Small intestine (tissue), 7 donors: Measurements from ENCODE around the gene TOX3. TPM values are rescaled to one million over a fixed set of nuclear protein-coding genes. Genes with fewer than 3 reads are reported as not detected.

ENCODE experiments used
- DNase-seq, 2 donors: peaks; one replicate each; pipeline versions ENCODE4 v3.0.0 to v3.0.0-alpha.2; 2013
- FAIRE-seq: peaks from 2 replicates; lab custom pipeline; 2012; peaks lifted over from hg19 to GRCh38; lab: Jason Lieb, UNC
- H3K27ac ChIP-seq, 3 donors: one replicate each; pipeline ENCODE4 v1.5.1; 2013; ENCODE audit warnings: low read length in 2 of 3, mild to moderate bottlenecking in 2 of 3, control low read depth in 1 of 3, inconsistent platforms in 1 of 3, low read depth in 1 of 3, moderate library complexity in 1 of 3
- H3K27me3 ChIP-seq, 3 donors: one replicate each; pipeline ENCODE4 v1.6.1; 2013; ENCODE audit warnings: low read length in 3 of 3, inconsistent platforms in 1 of 3; ENCODE audit not compliant: control insufficient read depth in 3 of 3, insufficient read depth in 3 of 3
- H3K36me3 ChIP-seq, 3 donors: one replicate each; pipeline ENCODE4 v1.6.1; 2013; ENCODE audit warnings: low read length in 3 of 3, inconsistent platforms in 1 of 3, low read depth in 1 of 3, mild to moderate bottlenecking in 1 of 3, moderate library complexity in 1 of 3; ENCODE audit not compliant: control insufficient read depth in 3 of 3, insufficient read depth in 2 of 3
- H3K4me1 ChIP-seq, 3 donors: one replicate each; pipeline ENCODE4 v1.6.1; 2013; ENCODE audit warnings: low read length in 2 of 3, inconsistent platforms in 1 of 3, low read depth in 1 of 3, mild to moderate bottlenecking in 1 of 3, moderate library complexity in 1 of 3; ENCODE audit not compliant: control insufficient read depth in 3 of 3, insufficient read depth in 2 of 3
- H3K4me3 ChIP-seq, 3 donors: one replicate each; pipeline ENCODE4 v1.5.1; 2013; ENCODE audit warnings: low read length in 3 of 3, control low read depth in 1 of 3, inconsistent platforms in 1 of 3, low read depth in 1 of 3, mild to moderate bottlenecking in 1 of 3, moderate library complexity in 1 of 3
- H3K9me3 ChIP-seq, 2 donors: one replicate each; pipeline ENCODE4 v1.6.1; 2013; ENCODE audit warnings: low read depth in 1 of 2, low read length in 1 of 2; ENCODE audit not compliant: control insufficient read depth in 2 of 2, insufficient read depth in 1 of 2
- WGBS, 3 donors: extraction: QIAGEN DNeasy Blood & Tissue Kit; methylation state at CpG; one replicate each; pipeline ENCODE4 v1.1.7; 2013; 5-methylcytosine and 5-hydroxymethylcytosine counted together
- polyA plus RNA-seq, 4 donors: library from polyadenylated mRNA; stranded (reverse) in 3 of 4; unstranded in 1 of 4; fragments of 200-250 nt in 3 of 4; fragments of 120-200 nt in 1 of 4; gene quantifications; one replicate each; pipeline versions ENCODE4 v1.2.1 to v1.2.3, GENCODE V29; 2013
- donor health status: healthy with polysubstance abuse.
- donor health status: control.
- donor health status: control.
- donor health status: Bipolar disorder and iron deficiency.
- donor health status: healthy.

TOX3 gene
- polyA plus RNA-seq, 4 donors = 8.9 to 13.1 (median 9.7) TPM

DNA sequence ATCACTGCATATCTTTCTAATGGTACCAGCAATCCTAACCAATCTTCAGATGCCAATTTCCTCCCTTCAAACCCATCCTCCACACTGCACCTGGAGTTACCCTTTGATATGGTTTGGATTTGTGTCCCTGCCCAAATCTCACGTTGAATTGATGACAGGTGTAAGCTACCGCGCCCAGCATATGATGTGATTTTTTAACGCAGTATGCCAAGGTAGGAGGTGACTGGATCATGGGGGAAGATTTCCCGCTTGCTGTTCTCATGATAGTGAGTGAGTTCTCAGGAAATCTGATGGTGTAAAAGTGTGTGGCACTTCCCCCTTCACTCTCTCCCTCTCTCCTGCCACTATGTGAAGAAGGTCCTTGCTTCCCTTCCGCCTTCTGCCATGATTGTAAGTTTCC, 57.0 kb downstream of the TOX3 start:
- DNase-seq (no peak), FAIRE-seq (no peak)
- Histone ChIP-seq H3K4me3 (no peak overlapping the region), H3K4me1 (peaks cover 4 to 18% (median 9%) of the 10 kb centered on the region in 3 donors), H3K9me3 (no peaks in the 10 kb centered on the region), H3K36me3 (no peaks in the 10 kb centered on the region), H3K27me3 (no peaks in the 10 kb centered on the region), H3K27ac (no peak overlapping the region)
- WGBS, 3 donors = 67 to 83% (median 74%) methylated on average over 6 of the region's 6 CpGs

DNA sequence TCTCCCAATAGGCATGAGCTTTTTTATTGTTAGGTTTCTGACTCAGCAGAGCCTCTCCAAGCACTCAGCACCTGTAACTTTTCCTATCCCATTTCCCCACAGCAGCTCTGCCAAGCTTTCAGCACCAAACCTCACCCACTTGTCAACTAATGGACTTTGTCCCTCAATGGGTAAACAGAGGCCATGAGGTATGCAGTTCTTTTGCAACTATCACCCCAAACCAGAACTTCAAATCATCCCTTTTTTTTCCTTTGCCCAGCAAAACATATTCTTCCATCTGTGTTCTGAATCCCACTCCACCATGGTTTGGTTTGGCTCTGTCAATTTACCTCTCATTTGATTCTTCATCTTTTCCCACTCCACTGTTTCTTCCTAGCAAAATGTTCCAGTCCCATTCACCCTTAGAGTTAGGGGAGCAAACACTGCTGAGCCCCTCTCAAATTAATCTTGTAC, 58.1 kb downstream of the TOX3 start:
- peaks cover 4 to 14% (median 6%) of the 10 kb centered on the region in 3 donors for H3K4me1 ChIP-seq
- H3K4me3 ChIP-seq = no peak overlapping the region
- no peak overlapping the region for H3K27ac ChIP-seq
- no peaks in the 10 kb centered on the region for H3K9me3 ChIP-seq
- no peaks in the 10 kb centered on the region for H3K27me3 ChIP-seq
- DNase-seq (peak; percentile 42 to 71), FAIRE-seq (no peak)
- no peaks in the 10 kb centered on the region for H3K36me3 ChIP-seq

GRCh38 chr16:52487849-52488457, 59.0 kb downstream of the TOX3 start:
- 31 to 65% (median 41%) methylated on average over 1 of the region's 1 CpG for WGBS, 3 donors
- no peaks in the 10 kb centered on the region for H3K36me3 ChIP-seq
- DNase-seq (no peak), FAIRE-seq (no peak)
- no peaks in the 10 kb centered on the region for H3K9me3 ChIP-seq
- peaks cover 4 to 10% (median 6%) of the 10 kb centered on the region in 3 donors for H3K4me1 ChIP-seq
- H3K27ac ChIP-seq = no peak overlapping the region
- H3K4me3 ChIP-seq = no peak overlapping the region
- H3K27me3 ChIP-seq = no peaks in the 10 kb centered on the region

GRCh38 chr16:52480237-52480636, 66.7 kb downstream of the TOX3 start:
- Histone ChIP-seq H3K27me3 (no peaks in the 10 kb centered on the region), H3K4me3 (no peak overlapping the region), H3K9me3 (no peaks in the 10 kb centered on the region), H3K4me1 (no peaks in the 10 kb centered on the region), H3K27ac (no peak overlapping the region), H3K36me3 (peaks cover 0 to 2% (median 0%) of the 10 kb centered on the region in 3 donors)
- 61 to 75% (median 66%) methylated on average over 3 of the region's 3 CpGs for WGBS, 3 donors
- FAIRE-seq = no peak
- no peak for DNase-seq

DNA sequence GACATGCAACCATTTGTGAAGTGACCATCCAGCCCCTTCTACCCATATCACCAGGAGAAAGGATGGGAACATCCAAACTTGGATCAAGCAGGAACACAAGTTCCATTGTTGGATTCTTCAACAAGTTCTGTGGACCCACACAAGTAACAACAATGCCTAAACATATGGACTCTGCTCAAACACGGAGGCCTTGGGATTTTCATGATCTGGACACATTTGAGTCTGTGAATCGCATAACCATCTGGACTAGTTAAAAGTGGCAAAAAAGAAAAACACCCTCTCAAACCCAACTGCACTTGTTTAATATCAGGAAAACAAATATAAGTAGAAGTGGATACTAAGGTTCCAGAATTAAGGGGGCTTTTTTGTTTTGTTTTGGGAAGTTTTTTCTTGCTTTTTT, 70.8 kb downstream of the TOX3 start:
- no peak overlapping the region for H3K27ac ChIP-seq
- H3K4me1 ChIP-seq = no peaks in the 10 kb centered on the region
- H3K9me3 ChIP-seq = no peaks in the 10 kb centered on the region
- no peak overlapping the region for H3K4me3 ChIP-seq
- WGBS, 3 donors = 60 to 88% (median 64%) methylated on average over 2 of the region's 2 CpGs
- DNase-seq (no peak), FAIRE-seq (no peak)
- H3K36me3 ChIP-seq = peaks cover 0 to 2% (median 2%) of the 10 kb centered on the region in 3 donors
- H3K27me3 ChIP-seq = no peaks in the 10 kb centered on the region

DNA sequence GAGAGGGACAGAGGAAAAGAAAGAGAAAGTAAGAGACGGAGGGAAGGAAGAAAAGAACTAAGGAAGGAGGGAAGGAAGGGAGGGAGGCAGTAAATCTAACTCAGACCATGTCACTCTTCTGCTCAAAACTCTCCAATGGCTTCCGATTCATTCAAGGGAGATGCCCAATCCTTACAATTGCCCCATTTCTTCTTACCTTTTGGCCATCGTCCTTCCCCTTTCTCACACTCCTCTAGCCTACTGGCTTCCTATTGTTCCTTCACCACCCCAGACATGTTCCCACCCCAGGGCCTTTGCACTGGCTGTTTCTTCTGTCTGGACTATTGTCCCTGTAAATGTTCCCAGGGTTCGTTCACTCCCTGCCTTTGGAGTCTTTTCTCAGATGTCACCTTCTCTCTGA, 72.3 kb downstream of the TOX3 start:
- 78 to 95% (median 88%) methylated on average over 4 of the region's 4 CpGs for WGBS, 3 donors
- H3K27ac ChIP-seq = no peak overlapping the region
- H3K9me3 ChIP-seq = no peaks in the 10 kb centered on the region
- H3K36me3 ChIP-seq = peaks cover 0 to 2% (median 2%) of the 10 kb centered on the region in 3 donors
- no peak for FAIRE-seq
- H3K27me3 ChIP-seq = no peaks in the 10 kb centered on the region
- H3K4me1 ChIP-seq = no peaks in the 10 kb centered on the region
- DNase-seq = no peak
- H3K4me3 ChIP-seq = no peak overlapping the region

DNA sequence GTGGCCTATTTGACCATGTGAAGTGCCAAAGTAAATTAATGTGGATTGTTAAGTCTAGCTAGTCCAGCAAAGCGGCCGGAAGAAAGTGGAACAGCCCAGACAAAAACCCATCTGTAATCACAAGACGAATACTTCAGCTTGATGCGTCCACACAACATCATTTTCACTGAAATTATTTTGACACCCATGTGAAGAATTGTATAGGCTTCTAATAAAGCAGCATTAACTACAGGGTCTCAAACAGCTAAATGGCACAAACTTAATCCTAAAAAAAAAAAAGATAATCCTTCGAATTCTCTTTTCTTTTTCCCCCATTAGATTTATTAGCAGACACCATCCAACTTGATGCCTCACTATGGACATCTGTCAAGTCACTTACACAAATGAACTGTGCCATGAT, 73.8 kb downstream of the TOX3 start:
- no peak for FAIRE-seq

DNA sequence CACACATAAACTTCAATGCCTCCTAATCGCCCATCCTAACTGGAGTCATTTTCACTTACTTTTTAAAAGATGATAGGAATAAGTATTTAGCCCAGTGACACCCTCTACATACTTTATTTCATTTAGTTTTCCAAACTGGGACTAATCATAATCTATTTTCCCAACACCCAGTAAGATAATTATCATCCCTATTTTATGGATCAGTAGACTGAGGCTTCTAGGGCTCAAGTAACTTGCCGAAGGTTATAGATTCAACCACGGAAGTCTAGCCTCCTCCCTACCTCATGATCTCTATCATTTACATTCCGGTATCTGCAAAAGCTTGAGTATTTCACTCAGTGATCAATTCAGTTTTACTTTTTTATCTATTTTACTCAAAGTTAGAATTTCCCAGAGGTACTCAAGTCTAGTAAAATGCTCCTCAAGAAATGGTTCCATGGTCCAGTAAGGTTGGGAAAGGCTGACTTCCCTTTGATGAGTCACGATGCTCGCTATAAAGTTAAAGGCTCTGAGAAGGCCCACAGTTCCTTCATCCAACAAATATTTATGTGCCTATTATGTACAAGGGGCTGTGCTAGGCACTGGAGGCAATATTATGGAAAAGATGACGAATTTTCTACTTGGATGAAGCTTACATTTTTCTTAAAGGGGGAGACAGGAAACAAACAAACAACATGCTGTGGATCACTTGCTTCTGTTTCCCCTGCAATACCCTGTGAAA, 75.1 kb downstream of the TOX3 start:
- Histone ChIP-seq H3K9me3 (no peaks in the 10 kb centered on the region), H3K4me3 (no peak overlapping the region), H3K27ac (no peak overlapping the region), H3K36me3 (peaks cover 0 to 2% (median 2%) of the 10 kb centered on the region in 3 donors), H3K27me3 (no peaks in the 10 kb centered on the region), H3K4me1 (no peaks in the 10 kb centered on the region)
- DNase-seq = no peak
- 84 to 86% (median 84%) methylated on average over 7 of the region's 7 CpGs for WGBS, 3 donors
- no peak for FAIRE-seq

More for the DNA sequence above, 73.8 kb downstream of the TOX3 start:
- Histone ChIP-seq H3K36me3 (peaks cover 0 to 2% (median 0%) of the 10 kb centered on the region in 3 donors), H3K27me3 (no peaks in the 10 kb centered on the region), H3K9me3 (no peaks in the 10 kb centered on the region), H3K27ac (no peak overlapping the region), H3K4me3 (no peak overlapping the region), H3K4me1 (no peaks in the 10 kb centered on the region)
- no peak for DNase-seq
- WGBS, 3 donors = 88 to 96% (median 93%) methylated on average over 5 of the region's 5 CpGs
